Subcutaneous abdominal adipose tissue (tissue), 5 donors: Measurements from ENCODE around the gene ASPRV1.
A peak's percentile ranks its signal among the peaks of the same experiment; 100 is the strongest.

ENCODE experiments used
- H3K27ac ChIP-seq: one replicate; pipeline ENCODE4 v1.7.0; 2013; ENCODE audit warnings: low read depth, mild to moderate bottlenecking, inconsistent platforms, low read length, moderate library complexity
- H3K27me3 ChIP-seq, 5 donors: one replicate each; pipeline ENCODE4 v1.7.0; 2013; ENCODE audit warnings: low read length in 5 of 5, inconsistent platforms in 1 of 5; ENCODE audit not compliant: control insufficient read depth in 5 of 5, insufficient read depth in 4 of 5
- H3K36me3 ChIP-seq, 5 donors: one replicate each; pipeline ENCODE4 v1.7.0; 2013; ENCODE audit warnings: low read length in 5 of 5; ENCODE audit not compliant: control insufficient read depth in 5 of 5, insufficient read depth in 5 of 5
- H3K4me1 ChIP-seq, 5 donors: one replicate each; pipeline ENCODE4 v1.7.0; 2013; ENCODE audit warnings: low read length in 5 of 5, mild to moderate bottlenecking in 3 of 5, moderate library complexity in 1 of 5; ENCODE audit not compliant: control insufficient read depth in 5 of 5, insufficient read depth in 5 of 5
- H3K4me3 ChIP-seq, 5 donors: one replicate each; pipeline ENCODE4 v1.7.0; 2013; ENCODE audit warnings: low read length in 5 of 5, low read depth in 1 of 5
- H3K9ac ChIP-seq, 5 donors: one replicate each; pipeline ENCODE4 v1.7.0; 2013; ENCODE audit warnings: low read length in 5 of 5, mild to moderate bottlenecking in 4 of 5, moderate library complexity in 3 of 5
- H3K9me3 ChIP-seq, 5 donors: one replicate each; pipeline ENCODE4 v1.7.0; 2013; ENCODE audit warnings: low read length in 5 of 5; ENCODE audit not compliant: control insufficient read depth in 5 of 5
- donor health status: healthy.
- donor health status: healthy.
- donor health status: healthy.
- donor health status: healthy.
- donor health status: healthy.

ASPRV1 gene

GRCh38 chr2:69945441-69945840 is 16.0 kb downstream of the ASPRV1 start:
- Histone ChIP-seq H3K36me3 (peaks cover 11 to 29% (median 18%) of the 10 kb centered on the region in 5 donors), H3K4me3 (no peak overlapping the region), H3K9ac (no peak overlapping the region), H3K27ac (no peak overlapping the region), H3K4me1 (peaks cover 0 to 13% (median 4%) of the 10 kb centered on the region in 5 donors), H3K27me3 (peaks cover 0 to 5% (median 0%) of the 10 kb centered on the region in 5 donors), H3K9me3 (no peaks in the 10 kb centered on the region)

- Histone ChIP-seq H3K9me3 (no peaks in the 10 kb centered on the region), H3K4me3 (no peak overlapping the region), H3K27ac (no peak overlapping the region), H3K36me3 (peaks cover 13 to 35% (median 19%) of the 10 kb centered on the region in 5 donors), H3K4me1 (peaks cover 0 to 13% (median 4%) of the 10 kb centered on the region in 5 donors), H3K27me3 (peaks cover 0 to 5% (median 0%) of the 10 kb centered on the region in 5 donors), H3K9ac (no peak overlapping the region)
Measured at GRCh38 chr2:69944756-69945155, 16.7 kb downstream of the ASPRV1 start.

GRCh38 chr2:69943843-69944525 is 17.4 kb downstream of the ASPRV1 start:
- Histone ChIP-seq H3K9me3 (no peaks in the 10 kb centered on the region), H3K9ac (no peak overlapping the region), H3K36me3 (peaks cover 19 to 42% (median 22%) of the 10 kb centered on the region in 5 donors), H3K27ac (no peak overlapping the region), H3K27me3 (peaks cover 0 to 5% (median 0%) of the 10 kb centered on the region in 5 donors), H3K4me3 (no peak overlapping the region), H3K4me1 (peaks cover 0 to 13% (median 4%) of the 10 kb centered on the region in 5 donors)

GRCh38 chr2:69943000-69943842 is 18.2 kb downstream of the ASPRV1 start:
- H3K27ac ChIP-seq: no peak overlapping the region
- peaks cover 0 to 13% (median 2%) of the 10 kb centered on the region in 5 donors for H3K4me1 ChIP-seq
- H3K9me3 ChIP-seq: no peaks in the 10 kb centered on the region
- peaks cover 0 to 3% (median 0%) of the 10 kb centered on the region in 5 donors for H3K27me3 ChIP-seq
- H3K36me3 ChIP-seq: peaks cover 26 to 50% (median 30%) of the 10 kb centered on the region in 5 donors
- no peak overlapping the region for H3K9ac ChIP-seq
- no peak overlapping the region for H3K4me3 ChIP-seq

- Histone ChIP-seq H3K36me3 (peaks cover 31 to 73% (median 53%) of the 10 kb centered on the region in 5 donors), H3K9ac (no peak overlapping the region), H3K9me3 (no peaks in the 10 kb centered on the region), H3K27me3 (no peaks in the 10 kb centered on the region), H3K4me3 (no peak overlapping the region), H3K27ac (no peak overlapping the region), H3K4me1 (peaks cover 0 to 13% (median 0%) of the 10 kb centered on the region in 5 donors)
Measured at GRCh38 chr2:69940691-69941090, 20.7 kb downstream of the ASPRV1 start.

GRCh38 chr2:69939722-69940121 is 21.7 kb downstream of the ASPRV1 start:
- Histone ChIP-seq H3K4me3 (no peak overlapping the region), H3K27ac (no peak overlapping the region), H3K9ac (no peak overlapping the region), H3K9me3 (no peaks in the 10 kb centered on the region), H3K27me3 (no peaks in the 10 kb centered on the region), H3K36me3 (peaks cover 35 to 79% (median 58%) of the 10 kb centered on the region in 5 donors), H3K4me1 (peaks cover 0 to 13% (median 0%) of the 10 kb centered on the region in 5 donors)

GRCh38 chr2:69937968-69938367 is 23.5 kb downstream of the ASPRV1 start:
- H3K4me1 ChIP-seq: peaks cover 2 to 19% (median 14%) of the 10 kb centered on the region in 5 donors
- H3K27ac ChIP-seq: no peak overlapping the region
- no peak overlapping the region for H3K9ac ChIP-seq
- H3K36me3 ChIP-seq: peaks cover 35 to 72% (median 50%) of the 10 kb centered on the region in 5 donors
- no peaks in the 10 kb centered on the region for H3K27me3 ChIP-seq
- H3K4me3 ChIP-seq: no peak overlapping the region
- H3K9me3 ChIP-seq: no peaks in the 10 kb centered on the region

- Histone ChIP-seq H3K27ac (no peak overlapping the region), H3K9me3 (no peaks in the 10 kb centered on the region), H3K4me1 (peaks cover 2 to 23% (median 19%) of the 10 kb centered on the region in 5 donors), H3K36me3 (peaks cover 27 to 63% (median 46%) of the 10 kb centered on the region in 5 donors), H3K4me3 (no peak overlapping the region), H3K9ac (no peak overlapping the region), H3K27me3 (no peaks in the 10 kb centered on the region)
Measured at GRCh38 chr2:69936906-69937305, 24.5 kb downstream of the ASPRV1 start.

- Histone ChIP-seq H3K27ac (no peak overlapping the region), H3K9me3 (no peaks in the 10 kb centered on the region), H3K4me1 (peaks cover 2 to 26% (median 19%) of the 10 kb centered on the region in 5 donors), H3K27me3 (no peaks in the 10 kb centered on the region), H3K9ac (no peak overlapping the region), H3K36me3 (peaks cover 19 to 48% (median 41%) of the 10 kb centered on the region in 5 donors), H3K4me3 (no peak overlapping the region)
Measured at GRCh38 chr2:69935011-69935410, 26.4 kb downstream of the ASPRV1 start.

- Histone ChIP-seq H3K9ac (no peak overlapping the region), H3K4me3 (no peak overlapping the region), H3K36me3 (peaks cover 19 to 45% (median 39%) of the 10 kb centered on the region in 5 donors), H3K27me3 (no peaks in the 10 kb centered on the region), H3K4me1 (peaks cover 2 to 26% (median 19%) of the 10 kb centered on the region in 5 donors), H3K27ac (peak overlapping the region; percentile 12), H3K9me3 (no peaks in the 10 kb centered on the region)
Measured at GRCh38 chr2:69934614-69934908, 26.9 kb downstream of the ASPRV1 start.
